H1 (cell line): ENCODE measurements around the gene GNAO1. TPM values are rescaled to one million over a fixed set of nuclear protein-coding genes. Genes with fewer than 3 reads are reported as not detected.
"Not testable (repeated sequence)": the region's sequence is repeated elsewhere in the genome, so short reads cannot be mapped to it uniquely, and the experiment has no call there.

Experiments used
- CTCF ChIA-PET: fragments of 300-600 bp; sonication (Branson Sonifier 250); formaldehyde crosslinking; loops from one replicate; lab custom pipeline; 2021; ENCODE audit not compliant: partially characterized antibody; lab: Charles Lee
- POLR2A ChIA-PET: fragments of 300-600 bp; sonication (Branson Sonifier 250); formaldehyde crosslinking; loops from one replicate; lab custom pipeline; 2021; ENCODE audit warnings: inconsistent platforms; ENCODE audit not compliant: partially characterized antibody; lab: Charles Lee
- DNase-seq, 2 experiments: peaks; one replicate each; pipeline versions ENCODE4 v3.0.0 to v3.0.0-alpha.2; 2010 to 2022; ENCODE audit warnings: low spot score in 2 of 2, low read depth in 1 of 2, mixed read lengths in 1 of 2
- FAIRE-seq: peaks from 2 replicates; lab custom pipeline; 2011; peaks lifted over from hg19 to GRCh38; lab: Jason Lieb, UNC
- H2AFZ ChIP-seq: 2 replicates; pipeline ENCODE4 v1.8.1; 2012; ENCODE audit warnings: low read length, inconsistent platforms
- H2AK5ac ChIP-seq: 2 replicates; pipeline ENCODE4 v1.6.1; 2013; ENCODE audit warnings: low read depth, low read length
- H2BK120ac ChIP-seq: replicated peaks from 2 replicates; pipeline ENCODE3; 2013; ENCODE audit warnings: low read depth, low read length, inconsistent platforms
- H2BK12ac ChIP-seq: 2 replicates; pipeline ENCODE4 v1.6.1; 2013; ENCODE audit warnings: low read depth, low read length
- H2BK15ac ChIP-seq: 2 replicates; pipeline ENCODE4 v1.6.1; 2013; ENCODE audit warnings: low read length
- H2BK20ac ChIP-seq: 2 replicates; pipeline ENCODE4 v1.6.1; 2013; ENCODE audit warnings: low read length
- H2BK5ac ChIP-seq: 2 replicates; pipeline ENCODE4 v1.6.1; 2013; ENCODE audit warnings: low read depth, low read length
- H3K14ac ChIP-seq: 2 replicates; pipeline ENCODE4 v1.6.1; 2013; ENCODE audit warnings: inconsistent platforms; ENCODE audit not compliant: insufficient read length
- H3K18ac ChIP-seq: 2 replicates; pipeline ENCODE4 v1.6.1; 2013; ENCODE audit warnings: low read length; ENCODE audit errors: extremely low read depth
- H3K23ac ChIP-seq: 2 replicates; pipeline ENCODE4 v1.6.1; 2013; ENCODE audit warnings: inconsistent platforms; ENCODE audit not compliant: insufficient read length
- H3K23me2 ChIP-seq: 2 replicates; pipeline ENCODE4 v1.6.1; 2013; ENCODE audit warnings: low read depth, low read length
- H3K27ac ChIP-seq: 2 replicates; pipeline ENCODE4 v1.6.1; 2011; ENCODE audit warnings: low read depth, low read length, inconsistent platforms
- H3K27me3 ChIP-seq, 4 experiments: replicated peaks in 1 of 4; 1 replicate in 1 of 4; 2 replicates in 3 of 4; pipeline versions ENCODE4 v1.6.1 to v1.8.1; 2011 to 2013; ENCODE audit warnings: low read length in 3 of 4, mild to moderate bottlenecking in 3 of 4, inconsistent platforms in 2 of 4, mixed read lengths in 2 of 4, moderate library complexity in 1 of 4; ENCODE audit not compliant: control insufficient read depth in 3 of 4, insufficient read depth in 3 of 4; ENCODE audit errors: extremely low read depth in 1 of 4
- H3K36me3 ChIP-seq, 4 experiments: 2 replicates each; pipeline versions ENCODE4 v1.6.1 to v1.8.1; 2011 to 2013; ENCODE audit warnings: mild to moderate bottlenecking in 4 of 4, low read length in 3 of 4, moderate library complexity in 2 of 4, control low read depth in 1 of 4, inconsistent platforms in 1 of 4; ENCODE audit not compliant: insufficient read depth in 4 of 4, control insufficient read depth in 2 of 4
- H3K4ac ChIP-seq: replicated peaks from 2 replicates; pipeline ENCODE3; 2013; ENCODE audit warnings: low read length, low read depth, mixed read lengths, inconsistent platforms; ENCODE audit not compliant: insufficient read length
- H3K4me1 ChIP-seq, 4 experiments: replicated peaks in 1 of 4; 1 replicate in 1 of 4; 2 replicates in 3 of 4; pipeline versions ENCODE4 v1.6.1 to v1.8.1; 2011 to 2013; ENCODE audit warnings: low read length in 3 of 4, inconsistent platforms in 2 of 4, mixed read lengths in 1 of 4; ENCODE audit not compliant: insufficient read depth in 4 of 4, control insufficient read depth in 3 of 4
- H3K4me2 ChIP-seq, 2 experiments: 2 replicates each; pipeline versions ENCODE4 v1.6.1 to v1.8.1; 2011 to 2013; ENCODE audit warnings: low read depth in 2 of 2, low read length in 2 of 2, control low read depth in 1 of 2, inconsistent platforms in 1 of 2, mild to moderate bottlenecking in 1 of 2; ENCODE audit not compliant: insufficient read depth in 1 of 2
- H3K4me3 ChIP-seq, 4 experiments: fragments of 200-600, 300-600 bp in 1 of 4; sonication (generic), shearing (Covaris generic), sonication (Bioruptor Twin) in 1 of 4; 2 replicates each; pipeline versions ENCODE4 v1.5.1 to v1.8.1; 2011 to 2016; ENCODE audit warnings: low read length in 4 of 4, low read depth in 3 of 4, control low read depth in 2 of 4, inconsistent platforms in 2 of 4, mild to moderate bottlenecking in 2 of 4, mixed read lengths in 1 of 4, moderate library complexity in 1 of 4; ENCODE audit not compliant: insufficient read depth in 2 of 4; ENCODE audit errors: extremely low read depth in 1 of 4
- H3K56ac ChIP-seq: replicated peaks from 2 replicates; pipeline ENCODE3; 2013; ENCODE audit warnings: low read depth, mild to moderate bottlenecking, mixed read lengths, low read length, inconsistent platforms; ENCODE audit not compliant: insufficient read length
- H3K79me1 ChIP-seq: 2 replicates; pipeline ENCODE4 v1.6.1; 2013; ENCODE audit warnings: low read depth, low read length, control low read depth
- H3K79me2 ChIP-seq, 2 experiments: 2 replicates each; pipeline versions ENCODE4 v1.6.1 to v1.8.1; 2012 to 2013; ENCODE audit warnings: low read length in 2 of 2, mild to moderate bottlenecking in 2 of 2, inconsistent platforms in 1 of 2; ENCODE audit not compliant: insufficient read depth in 2 of 2, control insufficient read depth in 1 of 2
- H3K9ac ChIP-seq, 4 experiments: replicated peaks in 1 of 4; 1 replicate in 1 of 4; 2 replicates in 3 of 4; pipeline versions ENCODE4 v1.6.1 to v1.8.1; 2011 to 2013; ENCODE audit warnings: low read depth in 3 of 4, low read length in 3 of 4, control low read depth in 2 of 4, mild to moderate bottlenecking in 2 of 4, moderate library complexity in 2 of 4, inconsistent platforms in 1 of 4; ENCODE audit errors: extremely low read depth in 1 of 4
- H3K9me3 ChIP-seq, 2 experiments: 2 replicates each; pipeline versions ENCODE4 v1.6.1 to v1.8.1; 2012 to 2013; ENCODE audit warnings: mild to moderate bottlenecking in 2 of 2, moderate library complexity in 2 of 2, control low read depth in 1 of 2, inconsistent platforms in 1 of 2, low read depth in 1 of 2, low read length in 1 of 2, mixed read lengths in 1 of 2; ENCODE audit not compliant: insufficient read depth in 2 of 2
- H4K20me1 ChIP-seq, 2 experiments: replicated peaks in 1 of 2; 2 replicates each; pipeline versions ENCODE3 to v1.8.1; 2011 to 2013; ENCODE audit warnings: inconsistent platforms in 2 of 2, low read length in 2 of 2, mild to moderate bottlenecking in 1 of 2; ENCODE audit not compliant: insufficient read depth in 2 of 2, control insufficient read depth in 1 of 2
- H4K5ac ChIP-seq: 2 replicates; pipeline ENCODE4 v1.6.1; 2013; ENCODE audit warnings: low read length, low read depth, mixed read lengths, inconsistent platforms; ENCODE audit not compliant: insufficient read length
- H4K8ac ChIP-seq: 2 replicates; pipeline ENCODE4 v1.8.0; 2013; ENCODE audit warnings: mild to moderate bottlenecking, moderate library complexity, low read length, inconsistent platforms; ENCODE audit not compliant: insufficient read depth; ENCODE audit errors: extremely low read depth
- H4K91ac ChIP-seq: replicated peaks from 2 replicates; pipeline ENCODE3; 2013; ENCODE audit warnings: low read length, mixed read lengths, inconsistent platforms; ENCODE audit not compliant: insufficient read length
- WGBS, 2 experiments: shearing (Covaris generic) in 1 of 2; methylation state at CpG; one replicate each; pipeline versions ENCODE4 v1.1.6 to v1.1.7; 2013 to 2015; ENCODE audit warnings: low lambda C conversion rate in 2 of 2, mixed read lengths in 2 of 2, inconsistent platforms in 1 of 2, low coverage in 1 of 2, missing lambda C conversion rate in 1 of 2; ENCODE audit not compliant: insufficient replicate concordance in 2 of 2, insufficient coverage in 1 of 2, insufficient read length in 1 of 2; ENCODE audit errors: extremely low coverage in 1 of 2, missing lambda C conversion rate in 1 of 2; 5-methylcytosine and 5-hydroxymethylcytosine counted together
- polyA plus RNA-seq, 7 experiments: library from polyadenylated mRNA; depleted of rRNA in 3 of 7; stranded (reverse) in 5 of 7; unstranded in 2 of 7; fragments of >200 nt in 5 of 7; fragments of 200-250 nt in 2 of 7; gene quantifications; 1 replicate in 5 of 7; 2 replicates in 1 of 7; 4 replicates in 1 of 7; pipeline versions ENCODE4 v1.2.1 to v1.2.3, GENCODE V29; 2011 to 2013; ENCODE audit warnings: missing spikeins in 2 of 7, mixed read lengths in 2 of 7
- total RNA-seq: library from RNA; stranded (reverse); fragmentation: NEBNext Ultra II Directional; extraction: Animal tissue kit (Norgen Biotek cat#: 25700); gene quantifications from 2 replicates; pipeline ENCODE4 v1.2.1, GENCODE V29; 2021

GNAO1 gene
- total and polyA plus RNA-seq, 2 of the 8 experiments (the other 6 are each of a cell fraction or from before 2014, with no cell fraction given) = 6.7 to 34.4 TPM

DNA sequence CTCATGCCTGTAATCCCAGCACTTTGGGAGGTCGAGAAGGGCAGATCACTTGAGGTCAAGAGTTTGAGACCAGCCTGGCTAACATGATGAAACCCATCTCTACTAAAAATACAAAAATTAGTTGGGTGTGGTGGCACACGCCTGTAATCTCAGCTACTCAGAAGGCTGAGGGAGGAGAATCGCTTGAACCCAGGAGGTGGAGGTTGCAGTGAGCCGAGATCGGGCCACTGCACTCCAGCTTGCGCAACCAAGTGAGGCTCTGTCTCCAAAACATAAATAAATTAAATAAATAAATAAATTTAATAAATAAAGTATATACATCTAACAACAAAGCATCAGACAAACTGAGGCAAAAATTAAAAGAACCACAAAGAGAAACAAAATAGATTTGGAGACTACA, 184.5 kb downstream of the GNAO1 start:
- H4K5ac ChIP-seq, H3K18ac ChIP-seq, H3K4ac ChIP-seq, POLR2A ChIA-PET, H3K23ac ChIP-seq, H3K27ac ChIP-seq, H3K14ac ChIP-seq, FAIRE-seq, DNase-seq, H4K20me1 ChIP-seq, H2BK5ac ChIP-seq, H3K4me3 ChIP-seq, H2BK15ac ChIP-seq, H2BK20ac ChIP-seq, H3K9ac ChIP-seq, H4K8ac ChIP-seq, H3K4me2 ChIP-seq, H3K23me2 ChIP-seq, H3K56ac ChIP-seq, H2BK120ac ChIP-seq, H2AK5ac ChIP-seq, H4K91ac ChIP-seq, H2AFZ ChIP-seq, H2BK12ac ChIP-seq, H3K27me3 ChIP-seq, CTCF ChIA-PET, H3K79me2 ChIP-seq, H3K79me1 ChIP-seq, H3K4me1 ChIP-seq: not testable (repeated sequence)
- WGBS, 2 experiments = 99% methylated on average over 6 of the region's 6 CpGs; no CpG with 5 or more reads in 1 of the 2 experiments
- Histone ChIP-seq H3K9me3 (peaks cover 0 to 10% of the 10 kb centered on the region in 2 experiments; a peak in 2 of 4 replicates), H3K36me3 (peaks cover 0 to 13% (median 0%) of the 10 kb centered on the region in 4 experiments; a peak in 2 of 8 replicates)

- DNase-seq, H2BK120ac ChIP-seq, H3K14ac ChIP-seq, H3K4me2 ChIP-seq, H2BK12ac ChIP-seq, FAIRE-seq, H3K79me2 ChIP-seq, H3K4me1 ChIP-seq, H4K5ac ChIP-seq, H3K27ac ChIP-seq, H3K56ac ChIP-seq, H2BK20ac ChIP-seq, H4K8ac ChIP-seq, H4K20me1 ChIP-seq, H4K91ac ChIP-seq, H2AFZ ChIP-seq, H3K4ac ChIP-seq, H3K27me3 ChIP-seq, H2AK5ac ChIP-seq, H3K23ac ChIP-seq, POLR2A ChIA-PET, H3K18ac ChIP-seq, H2BK5ac ChIP-seq, H3K9ac ChIP-seq, H2BK15ac ChIP-seq, H3K23me2 ChIP-seq, H3K79me1 ChIP-seq, H3K4me3 ChIP-seq: not testable (repeated sequence)
- peaks cover 0 to 24% (median 4%) of the 10 kb centered on the region in 4 experiments; a peak in 3 of 8 replicates for H3K36me3 ChIP-seq
- 75% methylated on average over 6 of the region's 6 CpGs; no CpG with 5 or more reads in 1 of the 2 experiments for WGBS, 2 experiments
- peaks cover 9 to 20% of the 10 kb centered on the region in 2 experiments for H3K9me3 ChIP-seq
- CTCF ChIA-PET = interaction anchor here (1.4 to 1.6 kb wide), 2 partner anchors 22 to 24 kb away, joined by 3 to 4 read pairs; no protein-coding TSS in a partner anchor
Observed at GRCh38 chr16:56379044-56379443, 187.8 kb downstream of the GNAO1 start.
